Measurements from ENCODE around the gene OTUD7B. TPM values are rescaled to one million over a fixed set of nuclear protein-coding genes. Genes with fewer than 3 reads are reported as not detected.

Gene OTUD7B
- total RNA-seq, 1 donor from 2014 or later: 7.2 TPM

- H3K4me3 ChIP-seq (ENCODE audit: low read depth, low read length): no peak overlapping the region
- no peak for TF ChIP-seq CTCF (conservative IDR thresholded peaks at IDR 0.05; ENCODE audit: low read depth, low read length)
- no peak for DNase-seq (ENCODE audit: low read depth)
Observed at GRCh38 chr1:149915429-149916192, 94.9 kb downstream of the OTUD7B start.

- no peak for TF ChIP-seq CTCF (conservative IDR thresholded peaks at IDR 0.05; ENCODE audit: low read depth, low read length)
- no peak overlapping the region for H3K4me3 ChIP-seq (ENCODE audit: low read depth, low read length)
- DNase-seq (ENCODE audit: low read depth): no peak
Observed at GRCh38 chr1:149914545-149914944, 96.0 kb downstream of the OTUD7B start.

- H3K4me3 ChIP-seq (ENCODE audit: low read depth, low read length): no peak overlapping the region
- no peak for DNase-seq (ENCODE audit: low read depth)
- no peak for TF ChIP-seq CTCF (conservative IDR thresholded peaks at IDR 0.05; ENCODE audit: low read depth, low read length)
Observed at GRCh38 chr1:149906570-149907075, 103.9 kb downstream of the OTUD7B start.

GRCh38 chr1:149903836-149904491 is 106.6 kb downstream of the OTUD7B start:
- H3K4me3 ChIP-seq (ENCODE audit: low read depth, low read length): no peak overlapping the region
- TF ChIP-seq CTCF (conservative IDR thresholded peaks at IDR 0.05; ENCODE audit: low read depth, low read length): no peak
- no peak for DNase-seq (ENCODE audit: low read depth)

GRCh38 chr1:149899460-149900284 is 110.9 kb downstream of the OTUD7B start, which contains the start of gene BOLA1:
TSS of gene BOLA1 (plus strand) at chr1:149899568. CDS start at chr1:149900060, 492 bp downstream.
- no peak for TF ChIP-seq CTCF (conservative IDR thresholded peaks at IDR 0.05; ENCODE audit: low read depth, low read length)
- H3K4me3 ChIP-seq (ENCODE audit: low read depth, low read length): peak within 1 kb of the TSS; percentile 78
- DNase-seq (ENCODE audit: low read depth): no peak

GRCh38 chr1:149896575-149896974 is 114.0 kb downstream of the OTUD7B start:
- no peak for TF ChIP-seq CTCF (conservative IDR thresholded peaks at IDR 0.05; ENCODE audit: low read depth, low read length)
- no peak for DNase-seq (ENCODE audit: low read depth)

More at GRCh38 chr1:149896575-149896974, 114.0 kb downstream of the OTUD7B start:
- no peak overlapping the region for H3K4me3 ChIP-seq (ENCODE audit: low read depth, low read length)
